SK-N-SH (cell line): ENCODE data around the gene ATE1.

ENCODE experiments used
- CTCF ChIP-seq: fragments of 200-600 bp; sonication (generic); IDR thresholded peaks from 2 replicates; pipeline ENCODE4 v1.6.1; 2017; ENCODE audit warnings: antibody characterized with exemption, mild to moderate bottlenecking, moderate library complexity
- EP300 ChIP-seq, 2 experiments: IDR thresholded peaks; 2 replicates each; pipeline versions ENCODE4 v1.4.0 to v1.6.1; 2012; ENCODE audit warnings: borderline replicate concordance in 1 of 2, low read depth in 1 of 2, low read length in 1 of 2
- FOSL2 ChIP-seq: IDR thresholded peaks from 2 replicates; pipeline ENCODE4 v1.4.0; 2012; ENCODE audit warnings: low read depth, mild to moderate bottlenecking, moderate library complexity, borderline replicate concordance
- GABPA ChIP-seq: IDR thresholded peaks from 2 replicates; pipeline ENCODE4 v1.4.0; 2012; ENCODE audit warnings: low read depth, mild to moderate bottlenecking
- MAX ChIP-seq: IDR thresholded peaks from 2 replicates; pipeline ENCODE4 v1.4.0; 2012; ENCODE audit warnings: low read depth
- YY1 ChIP-seq: IDR thresholded peaks from 2 replicates; pipeline ENCODE4 v1.4.0; 2012; ENCODE audit warnings: low read depth, mild to moderate bottlenecking

- TF ChIP-seq MAX (no peak), GABPA (no peak), CTCF (no peak), EP300 (IDR thresholded peaks at IDR 0.05; ENCODE audit: borderline replicate concordance in 1 of 2, low read depth in 1 of 2, low read length in 1 of 2) (no peak), FOSL2 (no peak), YY1 (no peak)
Measured at GRCh38 chr10:121947343-121948330, 19.8 kb upstream of the ATE1 start.
